CMK (cell line): ENCODE measurements around the gene TMEM39B.
"Not testable (repeated sequence)": the region's sequence is repeated elsewhere in the genome, so short reads cannot be mapped to it uniquely, and the experiment has no call there.

Source experiments
- DNase-seq: peaks from one replicate; pipeline ENCODE4 v3.0.0-alpha.2; 2010; ENCODE audit warnings: low read depth

TMEM39B gene

GRCh38 chr1:32072622-32073298 is at the start of gene TMEM39B:
TMEM39B (plus strand) TSS chr1:32072939; CDS start chr1:32073048, 109 bp downstream.
- peak; percentile 93 for DNase-seq

GRCh38 chr1:32023351-32023750 is 49.4 kb upstream of the TMEM39B start:
- no peak for DNase-seq

DNA sequence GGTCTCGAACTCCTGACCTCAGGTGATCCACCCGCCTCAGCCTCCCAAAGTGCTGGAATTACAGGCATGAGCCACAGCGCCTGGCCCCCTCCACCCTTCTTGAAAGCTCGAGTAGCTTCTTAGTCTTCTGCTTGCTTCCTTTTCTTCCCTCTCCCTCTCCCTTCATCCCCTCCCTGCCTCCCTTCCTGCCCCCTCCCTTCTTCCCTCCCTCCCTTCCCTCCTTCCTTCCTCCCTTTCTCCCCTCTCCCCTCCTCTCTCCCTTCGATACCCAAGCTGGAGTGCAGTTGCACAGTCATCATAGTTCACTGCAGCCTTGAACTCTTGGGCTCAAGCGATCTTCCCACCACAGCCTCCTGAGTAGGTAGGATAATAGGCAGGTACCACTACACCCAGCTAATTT is 47.2 kb upstream of the TMEM39B start:
- no peak for DNase-seq

GRCh38 chr1:32028746-32029145 is 44.0 kb upstream of the TMEM39B start:
- DNase-seq: no peak

DNA sequence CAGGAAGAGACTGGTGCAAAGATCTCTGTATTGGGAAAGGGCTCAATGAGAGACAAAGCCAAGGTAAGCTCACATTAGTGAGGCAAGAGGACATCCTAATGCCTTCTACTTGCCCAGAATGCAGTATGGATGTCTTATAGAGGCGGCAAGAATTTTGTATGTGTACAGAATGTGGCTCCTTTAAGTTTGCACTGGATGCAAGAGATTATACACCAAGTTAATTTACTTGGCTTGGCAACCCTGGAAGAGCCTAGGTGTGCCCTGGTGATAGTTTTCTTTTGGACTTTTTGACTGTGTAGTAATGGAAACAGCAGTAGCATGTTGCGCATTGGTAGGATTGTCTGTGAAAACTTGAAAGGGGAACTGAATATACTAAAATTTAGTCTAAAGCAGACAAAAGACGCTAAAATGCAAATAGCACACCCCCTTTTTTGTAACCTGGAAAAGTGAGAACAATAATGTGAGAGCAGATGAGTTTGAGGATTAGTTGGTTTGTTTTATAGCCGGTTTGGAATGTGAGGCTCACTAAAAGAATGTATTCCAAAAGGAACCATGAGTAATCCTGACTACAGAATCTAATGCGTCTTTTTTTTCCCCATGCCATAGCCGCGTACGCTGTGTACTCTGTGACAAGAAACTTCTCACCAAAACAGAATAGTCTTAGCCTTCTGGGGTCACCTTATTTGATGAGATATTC is 41.0 kb upstream of the TMEM39B start:
- no peak for DNase-seq

GRCh38 chr1:32032275-32032615 is 40.5 kb upstream of the TMEM39B start:
- DNase-seq: no peak

- no peak for DNase-seq
Measured at GRCh38 chr1:32035119-32035518, 37.6 kb upstream of the TMEM39B start.

DNA sequence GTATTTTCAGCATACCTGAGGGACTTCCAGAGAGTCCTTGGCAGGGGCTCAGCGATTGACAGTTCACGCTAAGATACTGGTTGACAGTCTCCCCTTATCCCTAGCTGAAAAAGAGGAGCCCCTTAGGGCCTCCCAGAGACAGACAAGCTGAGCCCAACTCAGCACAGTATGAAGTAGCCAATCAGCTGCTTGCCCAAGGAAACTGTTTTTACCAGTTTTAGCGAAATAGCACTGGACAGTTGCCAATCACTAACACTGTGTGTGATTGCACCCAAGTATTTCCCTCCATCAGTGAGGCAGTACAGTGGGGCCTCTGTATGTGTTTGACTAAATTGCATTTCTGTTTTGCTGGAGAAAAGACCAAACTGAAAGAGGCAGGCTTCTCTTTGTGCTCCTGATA is 32.0 kb upstream of the TMEM39B start:
- no peak for DNase-seq

GRCh38 chr1:32042330-32042729 is 30.4 kb upstream of the TMEM39B start:
- no peak for DNase-seq

DNA sequence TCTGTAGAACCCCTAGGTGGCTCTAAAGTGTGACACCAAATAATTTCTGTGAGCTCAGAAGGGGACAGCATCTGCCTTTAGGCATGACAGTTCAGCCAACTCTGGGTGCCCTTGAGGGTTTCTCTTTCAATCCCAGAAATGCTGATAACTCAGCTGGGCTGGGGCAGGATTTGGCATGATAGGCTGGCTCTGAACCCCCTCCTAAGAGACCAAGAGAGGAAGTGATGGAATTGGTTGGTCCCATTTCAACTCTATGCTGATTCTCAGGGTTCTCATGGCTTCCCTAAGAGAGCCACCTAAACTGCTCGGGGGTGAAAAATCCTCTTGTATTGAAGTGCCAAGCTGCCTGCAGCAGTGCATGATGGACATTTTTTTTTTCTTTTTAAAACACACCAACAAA is 28.5 kb upstream of the TMEM39B start:
- DNase-seq: no peak

DNA sequence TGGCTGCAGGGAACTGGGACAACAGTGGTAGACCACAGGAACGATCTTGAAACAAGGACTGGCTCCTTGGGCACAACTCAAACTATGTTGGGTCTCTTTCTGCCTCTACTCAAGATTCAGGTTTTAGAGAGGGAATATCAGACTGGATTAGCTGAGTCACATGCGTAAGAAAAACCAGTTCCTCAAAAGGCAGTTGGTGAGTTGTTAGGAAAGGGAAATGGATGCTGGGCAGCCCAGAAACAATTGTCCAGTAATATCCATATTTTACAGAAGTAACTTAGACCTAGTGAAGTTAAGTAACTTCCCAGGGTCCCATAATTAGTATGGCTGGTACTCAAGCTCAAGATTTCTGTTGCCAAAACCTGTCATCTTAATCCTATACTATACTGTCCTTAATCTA is 27.0 kb upstream of the TMEM39B start:
- no peak for DNase-seq

- no peak for DNase-seq
Measured at GRCh38 chr1:32047701-32048100, 25.0 kb upstream of the TMEM39B start.

- no peak for DNase-seq
Measured at GRCh38 chr1:32048440-32048839, 24.3 kb upstream of the TMEM39B start.

GRCh38 chr1:32051706-32052105 is 21.0 kb upstream of the TMEM39B start:
- DNase-seq: no peak

DNA sequence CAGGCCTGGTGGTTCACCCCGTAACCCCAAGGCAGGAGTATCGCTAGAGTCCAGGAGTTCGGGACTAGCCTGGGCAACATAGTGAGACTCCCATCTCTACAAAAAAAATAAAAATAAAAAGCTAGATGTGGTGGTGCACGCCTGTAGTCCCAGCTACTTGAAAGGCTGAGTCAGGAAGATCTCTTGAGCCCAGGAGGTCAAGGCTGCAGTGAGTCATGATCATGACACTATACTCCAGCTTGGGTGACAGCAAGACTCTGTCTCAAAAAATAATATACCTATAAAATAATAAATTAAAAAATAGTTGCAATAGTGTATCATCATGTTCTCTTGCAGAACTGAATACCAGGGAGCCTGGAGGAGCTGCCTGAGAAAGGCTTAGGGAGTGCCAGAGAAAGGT is 19.9 kb upstream of the TMEM39B start:
- DNase-seq: no peak

- no peak for DNase-seq
Measured at GRCh38 chr1:32055416-32055815, 17.3 kb upstream of the TMEM39B start.

- DNase-seq: no peak
Measured at GRCh38 chr1:32056598-32056997, 16.1 kb upstream of the TMEM39B start.

DNA sequence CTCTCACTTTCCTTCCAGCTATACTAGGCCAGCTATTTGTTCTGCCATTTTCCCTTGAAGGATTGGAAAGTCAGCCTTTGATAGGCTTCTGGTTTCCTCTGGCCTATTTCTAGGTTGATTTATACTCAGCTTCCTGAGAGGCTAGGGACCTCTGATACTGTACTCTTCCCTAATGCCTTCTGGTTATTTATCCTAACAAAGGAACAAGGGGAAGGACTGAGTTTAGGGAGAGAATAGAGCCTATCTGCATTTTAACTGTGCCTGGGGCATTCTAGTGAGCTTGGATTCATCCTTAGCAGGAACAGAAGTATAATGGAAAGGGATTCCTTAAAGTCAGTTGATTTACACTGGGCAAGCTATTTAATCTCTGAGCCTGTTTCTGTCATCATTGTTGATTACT is 11.8 kb upstream of the TMEM39B start:
- DNase-seq: no peak

DNA sequence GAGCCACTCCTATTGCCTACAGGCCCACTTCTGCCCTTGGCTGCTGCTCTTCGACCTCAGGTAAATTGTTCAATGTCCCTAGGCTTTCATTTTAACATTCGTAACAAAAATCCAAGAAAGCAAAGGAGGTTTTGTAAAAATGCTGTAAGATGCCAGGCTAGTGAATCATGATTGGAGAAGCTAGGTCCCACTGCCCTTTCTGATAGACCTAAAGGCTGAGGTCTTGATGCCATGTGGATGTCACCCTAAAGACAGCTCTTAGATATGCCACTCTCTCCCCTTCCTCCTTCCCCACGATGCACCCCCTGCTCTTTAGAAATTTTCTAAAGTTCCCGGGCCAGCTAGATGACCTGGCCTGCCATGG is 9.9 kb upstream of the TMEM39B start:
- DNase-seq: no peak

DNA sequence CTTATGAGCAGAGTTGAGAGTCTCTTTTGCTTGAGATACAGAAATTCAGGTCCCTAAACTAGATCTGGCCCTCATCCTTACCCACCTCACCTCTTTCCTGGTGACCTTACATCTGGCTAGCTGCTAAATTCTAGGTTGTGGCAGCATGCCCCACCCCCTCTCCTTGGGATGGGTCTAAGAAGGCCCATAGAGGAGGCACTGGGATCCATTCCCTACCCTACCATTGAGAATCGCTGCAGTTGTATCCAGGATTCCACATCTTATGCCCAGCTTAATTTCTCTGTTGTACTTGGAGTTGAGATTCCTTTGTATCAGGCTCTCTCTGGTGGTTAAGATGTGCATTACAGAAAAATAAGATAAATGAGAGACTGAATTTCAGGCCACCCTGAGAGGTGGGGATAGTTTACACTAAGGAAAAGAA is 9.5 kb upstream of the TMEM39B start:
- DNase-seq: no peak

DNA sequence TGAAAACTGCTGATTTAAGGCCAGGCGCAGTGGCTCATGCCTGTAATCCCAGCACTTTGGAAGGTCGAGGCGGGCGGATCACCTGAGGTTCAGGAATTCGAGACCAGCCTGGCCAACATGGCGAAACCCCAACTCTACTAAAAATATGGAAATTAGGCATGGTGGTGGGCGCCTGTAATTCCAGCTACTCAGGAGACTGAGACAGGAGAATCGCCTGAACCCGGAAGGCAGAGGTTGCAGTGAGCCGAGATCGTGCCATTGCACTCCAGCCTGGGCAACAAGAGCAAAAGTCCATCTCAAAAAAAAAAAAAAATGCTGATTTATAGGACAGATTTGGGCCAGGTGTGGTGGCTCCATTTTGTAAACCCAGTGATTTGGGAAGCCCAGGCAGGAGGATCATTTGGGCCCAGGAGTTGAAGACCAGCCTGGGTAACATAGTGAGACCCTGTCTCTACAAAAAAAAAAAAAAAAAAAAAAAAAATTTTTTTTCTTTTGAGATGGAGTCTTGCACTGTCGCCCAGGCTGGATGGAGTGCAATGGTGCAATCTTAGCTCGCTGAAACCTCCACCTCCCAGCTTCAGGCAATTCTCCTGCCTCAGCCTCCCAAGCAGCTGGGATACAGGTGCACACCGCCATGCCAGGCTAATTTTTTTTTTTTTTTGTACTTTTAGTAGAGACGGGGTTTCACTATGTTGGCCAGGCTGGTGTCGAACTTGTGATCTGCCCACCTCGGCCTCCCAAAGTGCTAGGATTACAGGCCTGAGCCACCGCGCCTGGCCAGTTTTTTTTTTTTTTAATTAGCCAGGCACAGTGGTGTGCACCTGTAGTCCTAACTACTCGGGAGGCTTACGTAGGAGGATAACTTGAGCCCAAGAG is 6.9 kb upstream of the TMEM39B start:
- not testable (repeated sequence) for DNase-seq

- peak; percentile 31 for DNase-seq
Measured at GRCh38 chr1:32066489-32066873, 6.3 kb upstream of the TMEM39B start.

GRCh38 chr1:32068957-32069588 is 3.7 kb upstream of the TMEM39B start:
- no peak for DNase-seq
